ENCODE measurements around the gene RNF10. TPM values are rescaled to one million over a fixed set of nuclear protein-coding genes. Genes with fewer than 3 reads are reported as not detected.
"Not testable (repeated sequence)": the region's sequence is repeated elsewhere in the genome, so short reads cannot be mapped to it uniquely, and the experiment has no call there.

RNF10 gene
- total RNA-seq, 1 experiment from 2014 or later = 153 TPM

DNA sequence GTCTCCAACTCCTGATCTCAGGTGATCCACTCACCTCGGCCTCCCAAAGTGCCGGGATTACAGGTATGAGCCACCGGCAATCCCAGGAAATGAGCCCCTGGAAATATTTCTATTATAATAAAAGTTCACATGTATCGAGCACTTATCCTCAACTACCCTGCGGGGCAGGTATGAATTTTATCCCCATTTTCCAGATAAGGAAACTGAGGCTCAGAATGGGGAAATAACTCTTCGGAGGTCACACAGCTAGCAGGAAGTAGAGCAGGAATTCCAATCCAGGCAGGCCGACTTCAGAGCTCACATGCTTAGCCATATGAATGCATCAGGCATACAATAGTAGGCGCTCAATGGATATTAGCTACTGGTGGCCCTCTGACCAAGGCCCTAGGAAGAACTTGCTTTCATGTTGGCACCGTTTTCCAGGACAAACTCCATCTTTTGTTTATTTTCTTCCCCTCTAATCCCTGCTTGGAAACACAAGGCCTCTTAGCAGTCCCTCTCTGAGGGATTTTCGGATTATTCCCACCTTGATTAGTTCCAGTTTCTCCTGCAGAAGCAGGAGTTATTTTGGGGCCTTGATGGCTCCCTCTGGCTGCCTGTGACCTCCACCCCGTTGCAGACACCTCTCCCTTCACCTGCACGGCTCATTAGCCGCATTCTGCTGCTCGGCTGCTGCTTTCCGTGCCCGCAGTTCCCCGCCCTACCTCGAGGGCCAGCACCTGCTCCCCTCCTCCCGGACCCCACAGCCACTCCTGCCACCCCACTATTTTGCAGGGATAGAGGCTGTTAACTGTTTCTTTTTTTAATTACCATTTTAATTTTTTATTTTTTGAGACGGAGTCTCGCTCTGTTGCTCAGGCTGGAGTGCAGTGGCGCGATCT is 65.8 kb downstream of the RNF10 start:
- no peak overlapping the region for H4K5ac ChIP-seq (ENCODE audit: insufficient read length, low read depth, low read length)
- H3K79me1 ChIP-seq (ENCODE audit: insufficient read depth, low read depth, low read length, poor library complexity, severe bottlenecking) = no peaks in the 10 kb centered on the region
- H3K36me3 Mint-ChIP-seq (ENCODE audit: insufficient read depth in 1 of 3, low read depth in 3 of 3) = no peaks in the 10 kb centered on the region
- H3K56ac ChIP-seq (ENCODE audit: insufficient read length, low read depth, low read length) = no peak overlapping the region
- no CpG with 5 or more reads among the region's 23 CpGs for WGBS (ENCODE audit: extremely low coverage, insufficient read length, low lambda C conversion rate)
- H3K27me3 ChIP-seq (ENCODE audit: insufficient read depth, low read length) = no peaks in the 10 kb centered on the region
- no peak overlapping the region for H3T11ph ChIP-seq (ENCODE audit: low read length)
- H4K91ac ChIP-seq (ENCODE audit: insufficient read length, low read depth, low read length) = no peak overlapping the region
- H3K4me3 Mint-ChIP-seq = peak overlapping the region in 1 of 2 experiments; percentile 28; a peak in 1 of 5 replicates
- H2BK120ac ChIP-seq (ENCODE audit: low read depth, low read length, poor library complexity, severe bottlenecking) = no peak overlapping the region
- no peaks in the 10 kb centered on the region for H3K23me2 ChIP-seq (ENCODE audit: insufficient read length, low read depth, low read length, poor library complexity, severe bottlenecking)
- no peak overlapping the region for H3K18ac ChIP-seq (ENCODE audit: insufficient read length, low read depth, low read length)
- no peaks in the 10 kb centered on the region; the same call in none of the 2 replicates for H3K27me3 Mint-ChIP-seq (ENCODE audit: low read depth)
- H2BK12ac ChIP-seq (ENCODE audit: insufficient read length, low read depth, low read length) = no peak overlapping the region
- no peaks in the 10 kb centered on the region for H4K20me1 ChIP-seq (ENCODE audit: control insufficient read depth, insufficient read depth, insufficient read length)
- H2BK20ac ChIP-seq (ENCODE audit: low read depth, low read length, poor library complexity, severe bottlenecking) = no peak overlapping the region
- no peaks in the 10 kb centered on the region for H3K9me3 ChIP-seq (ENCODE audit: control insufficient read depth, low read depth, low read length)
- H3K27ac Mint-ChIP-seq = peak overlapping the region in 2 of 3 experiments; percentile 63 to 92; a peak in 4 of 7 replicates
- no peak overlapping the region for H2BK15ac ChIP-seq (ENCODE audit: low read depth, low read length)
- no peak overlapping the region for H3K14ac ChIP-seq (ENCODE audit: insufficient read depth, low read length)
- H3K9me3 Mint-ChIP-seq = no peaks in the 10 kb centered on the region; a peak in 1 of 5 replicates
- TF ChIP-seq CTCF (conservative IDR thresholded peaks at IDR 0.05) = no peak; the same call in 1 of the 3 replicates
- no peak overlapping the region for H3K4ac ChIP-seq (ENCODE audit: low read depth, low read length)
- H2AFZ ChIP-seq (ENCODE audit: low read length) = no peak overlapping the region
- peaks cover 14 to 26% of the 10 kb centered on the region in 2 experiments for H3K4me1 Mint-ChIP-seq
- no peak overlapping the region for H3K9ac ChIP-seq (ENCODE audit: extremely low read depth, insufficient read length, low read length)
- H3K27ac ChIP-seq (ENCODE audit: insufficient read length, low read depth, low read length) = no peak overlapping the region
- H2AK5ac ChIP-seq (ENCODE audit: insufficient read length, low read length) = no peak overlapping the region
- no peak overlapping the region for H4K8ac ChIP-seq (replicated peaks; ENCODE audit: insufficient read length, low read depth, low read length)
- H2BK5ac ChIP-seq (ENCODE audit: insufficient read length, low read length) = no peak overlapping the region
- no peaks in the 10 kb centered on the region; the same call in 1 of the 2 replicates for H3K4me1 ChIP-seq (ENCODE audit: insufficient read depth, low read length)
- H3K4me2 ChIP-seq (ENCODE audit: insufficient read depth, insufficient read length, low read length) = no peak overlapping the region
- H3K23ac ChIP-seq (ENCODE audit: insufficient read length, low read depth, low read length) = no peak overlapping the region
- peak; percentile 69 for DNase-seq
- no peaks in the 10 kb centered on the region for H3K79me2 ChIP-seq (ENCODE audit: insufficient read depth, low read length)

DNA sequence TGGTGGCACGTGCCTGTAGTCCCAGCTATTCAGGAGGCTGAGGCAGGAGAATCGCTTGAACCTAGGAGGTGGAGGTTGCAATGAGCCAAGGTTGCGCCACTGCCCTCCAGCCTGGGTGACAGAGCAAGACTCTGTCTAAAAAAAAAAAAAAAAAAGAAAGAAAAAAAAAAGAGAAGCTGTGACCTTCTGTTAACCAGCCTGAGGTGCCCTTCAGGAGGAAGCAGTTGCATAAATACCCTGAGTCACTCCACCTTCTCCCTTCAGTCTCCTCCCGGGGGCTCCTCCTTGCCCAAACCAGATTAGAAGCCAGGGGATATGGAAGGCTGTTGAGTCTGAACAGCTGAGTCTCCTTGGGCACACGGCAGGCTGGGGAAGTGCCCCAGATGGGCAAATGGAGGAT is 68.3 kb downstream of the RNF10 start:
- H2BK120ac ChIP-seq (ENCODE audit: low read depth, low read length, poor library complexity, severe bottlenecking); H3K9ac ChIP-seq (ENCODE audit: extremely low read depth, insufficient read length, low read length); H3K18ac ChIP-seq (ENCODE audit: insufficient read length, low read depth, low read length); H3T11ph ChIP-seq (ENCODE audit: low read length); H4K20me1 ChIP-seq (ENCODE audit: control insufficient read depth, insufficient read depth, insufficient read length); H3K4ac ChIP-seq (ENCODE audit: low read depth, low read length); H2BK20ac ChIP-seq (ENCODE audit: low read depth, low read length, poor library complexity, severe bottlenecking); H3K4me1 ChIP-seq (ENCODE audit: insufficient read depth, low read length); H3K27me3 ChIP-seq (ENCODE audit: insufficient read depth, low read length); H3K23ac ChIP-seq (ENCODE audit: insufficient read length, low read depth, low read length); H3K9me3 ChIP-seq (ENCODE audit: control insufficient read depth, low read depth, low read length); H2BK5ac ChIP-seq (ENCODE audit: insufficient read length, low read length); H3K14ac ChIP-seq (ENCODE audit: insufficient read depth, low read length); H3K23me2 ChIP-seq (ENCODE audit: insufficient read length, low read depth, low read length, poor library complexity, severe bottlenecking); DNase-seq; H4K91ac ChIP-seq (ENCODE audit: insufficient read length, low read depth, low read length); H3K79me1 ChIP-seq (ENCODE audit: insufficient read depth, low read depth, low read length, poor library complexity, severe bottlenecking); H3K4me2 ChIP-seq (ENCODE audit: insufficient read depth, insufficient read length, low read length); H3K79me2 ChIP-seq (ENCODE audit: insufficient read depth, low read length); H4K5ac ChIP-seq (ENCODE audit: insufficient read length, low read depth, low read length); H2BK12ac ChIP-seq (ENCODE audit: insufficient read length, low read depth, low read length); H3K9me3 Mint-ChIP-seq; H4K8ac ChIP-seq (replicated peaks; ENCODE audit: insufficient read length, low read depth, low read length); H2AFZ ChIP-seq (ENCODE audit: low read length); H2BK15ac ChIP-seq (ENCODE audit: low read depth, low read length); H3K36me3 Mint-ChIP-seq (ENCODE audit: insufficient read depth in 1 of 3, low read depth in 3 of 3); H2AK5ac ChIP-seq (ENCODE audit: insufficient read length, low read length); H3K56ac ChIP-seq (ENCODE audit: insufficient read length, low read depth, low read length); H3K27me3 Mint-ChIP-seq (ENCODE audit: low read depth); H3K27ac ChIP-seq (ENCODE audit: insufficient read length, low read depth, low read length); H3K4me3 Mint-ChIP-seq: not testable (repeated sequence)
- H3K4me1 Mint-ChIP-seq = peaks cover 14 to 26% of the 10 kb centered on the region in 2 experiments
- 0 out of 7 replicates have a peak overlapping the region, but pooled peaks of 1 of the 3 experiments have one; percentile 17 for H3K27ac Mint-ChIP-seq
- WGBS (ENCODE audit: extremely low coverage, insufficient read length, low lambda C conversion rate) = no CpG with 5 or more reads among the region's 5 CpGs

Data from H9 (cell line).